Measurements from ENCODE around the gene ANKRD42.
"Not testable (repeated sequence)": the region's sequence is repeated elsewhere in the genome, so short reads cannot be mapped to it uniquely, and the experiment has no call there.

The ANKRD42 gene

DNA sequence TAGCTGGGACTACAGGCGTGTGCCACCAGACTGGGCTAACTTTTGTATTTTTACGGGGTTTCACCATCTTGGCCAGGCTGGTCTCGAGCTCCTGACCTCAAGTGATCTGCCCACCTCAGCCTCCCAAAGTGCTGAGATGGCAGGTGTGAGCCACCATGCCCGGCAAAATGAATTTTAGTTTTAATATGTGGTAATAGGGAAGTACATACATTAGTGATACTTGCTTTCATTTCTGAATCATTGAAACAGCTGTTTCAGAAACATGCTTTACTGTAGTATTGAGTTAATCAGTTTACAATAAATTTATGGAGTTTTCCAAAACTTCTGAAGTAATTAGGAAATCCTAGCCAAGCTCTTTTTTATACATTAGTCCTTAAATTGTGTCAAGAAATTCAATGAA, 21.0 kb upstream of the ANKRD42 start:
- DNase-seq (ENCODE audit: low spot score): no peak

DNA sequence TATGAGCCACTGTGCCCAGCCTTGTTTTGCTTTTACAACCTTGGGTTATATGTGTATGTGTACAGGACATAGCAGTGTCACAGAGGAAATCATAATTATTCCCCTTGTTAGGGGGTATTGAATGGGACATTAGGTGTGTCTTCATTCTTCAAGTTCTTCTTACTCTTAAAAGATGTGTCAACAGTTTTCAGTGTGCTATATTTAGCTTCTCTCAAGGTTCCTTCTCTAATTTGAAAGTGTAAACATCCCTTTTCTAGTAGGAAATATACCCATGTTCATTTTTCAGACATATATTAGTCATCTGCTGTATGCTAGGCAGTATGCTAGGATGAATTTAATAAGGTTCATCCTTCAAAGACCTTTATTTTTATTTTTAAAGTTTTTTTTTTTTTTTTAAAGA, 19.5 kb upstream of the ANKRD42 start:
- DNase-seq (ENCODE audit: low spot score): no peak

DNA sequence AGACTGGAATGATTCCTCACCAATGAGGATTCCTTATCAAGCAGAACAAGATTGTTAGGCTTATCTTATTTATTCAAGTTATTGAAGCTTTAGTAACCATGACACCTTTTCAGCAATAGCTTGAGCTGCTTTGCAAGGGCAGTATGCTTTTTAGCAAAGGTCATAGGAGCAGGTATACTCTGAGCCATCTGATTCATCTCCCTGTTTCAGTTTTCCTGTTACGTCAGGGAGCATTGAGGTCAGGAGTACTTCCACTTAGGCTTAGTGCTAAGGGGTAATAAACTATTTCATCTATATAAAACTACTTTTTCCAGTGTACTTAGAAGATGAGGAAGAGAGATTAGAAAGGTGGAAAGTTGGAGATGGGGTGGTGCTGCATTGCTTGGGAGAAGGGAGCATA, 17.7 kb upstream of the ANKRD42 start:
- DNase-seq (ENCODE audit: low spot score): no peak

DNA sequence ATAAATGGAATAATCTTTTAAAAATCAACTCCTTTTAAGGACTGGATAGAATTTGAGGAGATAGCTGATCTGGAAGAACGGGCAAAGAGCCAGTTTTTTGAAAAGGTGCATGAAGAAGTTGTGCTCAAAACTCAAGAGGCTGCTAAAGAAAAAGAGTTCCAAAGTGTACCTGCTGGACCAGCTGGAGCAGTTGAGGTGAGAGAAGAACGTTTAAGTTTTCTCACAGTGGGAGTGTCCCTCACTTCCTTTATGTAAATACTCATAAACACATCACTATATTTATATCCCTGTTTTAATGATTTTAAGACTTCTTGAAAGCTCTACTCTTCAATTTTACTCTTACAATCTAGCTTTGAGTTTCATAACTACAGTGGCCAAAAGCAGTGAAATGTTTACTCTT, 11.7 kb upstream of the ANKRD42 start:
- no peak for DNase-seq (ENCODE audit: low spot score)

DNA sequence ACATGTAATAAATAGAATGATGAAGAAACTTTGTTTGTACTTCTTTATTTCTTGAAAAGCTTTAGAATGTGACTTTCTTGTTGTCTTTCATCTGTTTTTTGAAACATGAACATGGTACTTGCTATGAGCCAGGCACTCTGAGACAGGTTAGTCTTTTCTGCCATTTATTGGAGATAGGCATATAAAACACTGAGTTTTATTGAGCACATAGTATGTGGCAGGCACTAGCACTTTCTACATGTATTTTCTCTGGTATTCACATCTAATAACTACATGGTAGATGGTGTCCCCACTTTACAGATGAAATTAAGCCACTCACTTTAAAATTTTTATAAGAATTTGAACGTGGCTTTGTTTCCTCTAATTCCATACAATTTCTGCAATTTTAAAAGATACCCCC, 7.7 kb upstream of the ANKRD42 start:
- DNase-seq (ENCODE audit: low spot score): no peak

DNA sequence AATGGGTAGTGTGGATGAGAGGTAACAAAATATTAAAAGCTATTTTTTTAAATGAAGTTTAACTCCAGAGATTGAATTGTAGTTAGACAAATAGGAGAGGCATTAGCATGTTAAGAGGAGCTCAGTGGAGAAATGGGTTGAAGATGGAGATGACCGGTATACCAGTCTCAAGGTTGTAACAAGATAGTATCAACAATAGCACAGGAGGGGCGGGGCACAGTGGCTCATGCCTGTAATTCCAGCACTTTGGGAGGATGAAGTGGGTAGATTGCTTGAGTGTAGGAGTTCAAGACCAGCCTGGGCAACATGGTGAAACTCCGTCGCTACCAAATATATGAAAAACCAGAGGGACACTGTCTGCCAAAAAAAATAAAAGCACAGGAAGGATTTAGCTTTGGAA, 6.0 kb upstream of the ANKRD42 start:
- no peak for DNase-seq (ENCODE audit: low spot score)

DNA sequence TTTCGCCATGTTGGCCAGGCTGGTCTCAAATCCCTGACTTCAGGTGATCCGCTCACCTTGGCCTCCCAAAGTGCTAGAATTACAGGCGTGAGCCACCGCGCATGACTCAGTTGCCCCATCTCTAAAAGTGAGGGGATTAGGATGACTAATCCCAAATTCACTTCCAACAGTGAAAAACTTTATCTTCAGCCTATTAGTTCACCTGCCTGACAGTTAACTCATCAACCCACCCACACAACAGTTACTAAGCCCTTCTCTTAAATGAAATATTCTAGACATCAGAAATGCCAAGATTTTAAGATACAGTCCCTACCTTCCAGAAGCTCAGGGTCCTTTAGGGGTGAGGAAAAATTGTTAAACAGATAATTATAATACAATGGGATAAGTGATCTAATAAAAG, 2.0 kb upstream of the ANKRD42 start:
- no peak for DNase-seq (ENCODE audit: low spot score)

DNA sequence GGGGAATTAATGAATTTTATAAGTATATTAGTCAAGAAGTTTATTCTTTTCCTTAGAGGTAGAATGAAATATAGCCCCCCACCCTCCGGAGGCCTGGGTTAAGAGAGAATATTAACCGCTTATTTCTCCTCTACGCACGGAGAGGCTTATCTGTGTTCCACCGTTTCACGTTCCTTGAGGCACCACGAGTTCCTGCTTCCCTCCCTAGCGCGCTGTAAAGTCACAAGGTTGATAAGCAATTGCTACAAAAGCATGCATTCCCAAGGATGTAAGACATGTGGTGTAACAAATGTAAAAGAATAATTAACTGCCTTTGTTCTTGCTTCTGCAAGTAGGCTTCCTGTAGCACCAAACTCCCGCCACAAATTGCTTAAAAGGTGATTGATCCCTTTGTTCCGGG, 1.5 kb upstream of the ANKRD42 start:
- DNase-seq (ENCODE audit: low spot score): no peak

DNA sequence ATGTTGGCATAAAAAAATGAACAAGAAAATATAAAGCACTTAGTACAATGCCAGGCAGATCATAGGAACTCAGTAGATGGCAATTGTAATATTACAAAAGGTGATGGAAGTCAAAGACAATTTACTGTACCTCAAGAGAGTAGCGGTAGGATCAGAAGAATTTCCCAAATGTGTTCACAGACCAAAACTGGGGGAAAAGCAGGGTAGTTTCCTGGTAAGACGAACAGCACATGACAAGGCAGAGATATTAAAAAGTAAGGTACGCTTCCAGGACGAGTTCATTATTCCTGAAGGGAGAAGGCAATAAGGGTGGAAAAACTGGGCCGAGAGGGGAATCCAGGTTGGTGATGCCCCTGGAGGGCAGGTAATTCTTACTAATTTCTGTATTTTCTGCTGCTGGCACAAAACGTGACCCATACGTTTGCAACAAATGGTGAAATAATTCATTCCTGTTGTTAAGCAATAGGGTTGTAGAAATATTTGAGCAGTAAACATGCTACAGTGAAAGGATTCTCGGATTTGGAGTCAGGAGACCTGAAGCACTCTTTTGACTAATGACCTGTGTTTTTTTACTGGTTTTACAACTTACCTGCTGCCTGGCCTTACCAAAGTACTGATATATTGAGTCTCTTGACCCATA, 786 bp upstream of the ANKRD42 start:
- DNase-seq (ENCODE audit: low spot score): no peak

DNA sequence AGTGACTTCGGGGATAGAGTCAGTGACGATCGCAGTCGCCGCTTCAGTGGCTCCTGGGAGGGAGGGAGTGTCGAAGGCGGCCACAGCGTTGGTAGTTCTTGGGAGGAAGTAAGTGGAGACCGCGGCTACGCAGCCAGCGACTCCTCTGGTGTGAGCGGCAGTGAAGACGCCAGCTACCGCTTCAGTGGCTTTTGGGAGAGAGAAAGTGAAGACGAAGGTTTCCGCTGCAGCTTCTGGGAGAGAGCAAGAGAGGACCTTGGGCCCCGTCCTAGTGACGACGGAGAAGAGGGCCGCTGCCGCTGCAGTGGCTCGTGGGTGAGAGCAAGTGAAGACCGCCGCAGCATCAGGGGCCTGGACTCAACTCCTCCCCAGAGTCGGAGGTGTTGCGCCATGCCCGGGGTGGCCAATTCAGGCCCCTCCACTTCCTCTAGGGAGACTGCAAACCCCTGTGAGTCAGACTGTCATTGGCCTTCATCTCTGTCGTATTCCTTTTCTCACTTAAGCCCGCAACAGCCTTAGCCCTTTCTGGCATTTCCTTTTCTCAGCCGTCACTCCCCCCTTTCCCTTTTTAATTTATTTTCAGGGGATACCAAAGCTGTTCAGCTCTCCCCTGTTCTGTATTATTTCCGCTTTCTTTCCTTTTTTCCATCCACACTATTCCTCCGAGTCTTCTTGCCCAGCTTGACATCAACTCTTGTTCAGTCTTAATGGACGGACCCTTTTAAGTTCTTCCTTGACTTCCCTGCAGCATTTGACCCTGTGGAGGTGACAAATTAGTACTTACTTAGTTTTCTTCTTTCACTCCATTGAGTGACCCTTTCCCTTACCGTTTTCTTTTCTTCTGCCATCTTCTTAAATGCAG, 1.0 kb downstream of the ANKRD42 start:
- DNase-seq (ENCODE audit: low spot score): peak; percentile 30

DNA sequence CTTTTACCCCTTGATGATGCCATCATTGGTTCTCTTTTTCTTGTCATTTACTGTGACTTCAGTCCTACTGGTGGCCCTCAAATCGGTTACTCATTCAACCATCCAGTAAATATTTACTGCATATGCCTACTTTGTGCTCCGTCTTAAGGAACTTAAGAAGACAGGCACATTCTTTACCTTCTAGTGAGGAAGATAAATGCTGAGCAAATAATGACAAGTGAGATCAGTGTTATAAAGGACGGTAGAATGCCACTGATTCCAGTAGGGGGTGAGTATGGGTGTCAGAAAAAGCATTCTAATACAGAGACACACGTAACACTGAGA, 1.6 kb downstream of the ANKRD42 start:
- DNase-seq (ENCODE audit: low spot score): no peak

DNA sequence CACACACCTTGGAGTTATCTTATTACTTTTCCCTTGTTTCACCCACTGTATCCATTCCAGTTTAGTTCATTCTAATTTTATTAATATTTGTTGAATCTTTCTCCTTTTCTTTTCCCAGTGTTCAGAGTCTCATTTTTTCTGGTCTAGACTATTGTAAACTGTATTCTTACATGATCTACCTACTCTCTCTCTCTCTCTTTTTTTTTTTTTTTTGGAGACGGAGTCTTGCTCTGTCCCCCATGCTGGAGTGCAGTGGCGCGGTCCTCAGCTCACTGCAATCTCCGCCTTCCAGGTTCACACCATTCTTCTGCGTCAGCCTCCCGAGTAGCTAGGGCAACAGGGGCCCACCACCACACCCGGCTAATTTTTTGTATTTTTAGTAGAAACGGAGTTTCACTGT, 2.1 kb downstream of the ANKRD42 start:
- DNase-seq (ENCODE audit: low spot score): no peak

DNA sequence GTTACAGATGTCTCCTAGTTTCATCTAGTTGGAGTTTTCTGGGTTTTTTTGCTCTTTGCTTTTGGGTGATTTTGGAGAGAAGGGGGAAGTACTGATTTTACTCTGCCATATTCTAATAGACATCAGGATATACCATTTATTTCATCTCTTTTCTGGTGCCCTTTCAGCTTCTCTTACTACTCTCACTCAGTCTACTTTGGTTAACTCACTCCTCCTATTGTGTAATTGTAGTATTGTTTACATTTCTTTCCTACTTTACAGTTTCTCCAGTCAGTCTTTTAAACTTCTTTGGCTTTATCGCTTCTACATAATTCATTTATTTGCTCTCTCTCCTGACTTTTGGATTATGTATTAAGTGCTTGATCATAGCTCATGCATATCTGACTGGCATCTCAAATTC, 6.5 kb downstream of the ANKRD42 start:
- no peak for DNase-seq (ENCODE audit: low spot score)

DNA sequence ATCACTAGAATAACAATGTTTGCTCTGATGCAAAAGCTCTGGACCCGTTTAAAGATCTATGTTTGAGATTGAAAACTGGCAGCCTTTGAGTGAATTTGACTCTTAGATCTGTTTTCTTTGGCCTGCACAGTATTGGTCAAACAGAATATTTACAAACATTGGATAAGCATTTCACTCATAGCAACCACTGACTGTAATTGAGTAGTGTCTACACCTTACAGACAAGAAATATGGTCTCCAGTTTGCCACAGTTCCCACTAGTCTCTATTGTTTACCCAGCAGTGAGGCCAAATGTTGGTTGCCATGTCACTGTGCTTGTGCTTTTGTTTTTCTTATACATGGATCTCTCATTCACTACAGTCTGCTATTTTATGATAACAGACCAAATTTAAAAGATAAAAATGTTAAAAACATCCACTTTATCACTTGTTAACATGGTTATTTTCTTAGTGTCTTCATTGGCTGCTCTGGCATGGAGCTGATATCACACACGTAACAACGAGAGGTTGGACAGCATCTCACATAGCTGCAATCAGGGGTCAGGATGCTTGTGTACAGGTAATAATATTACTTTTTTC, 12.2 kb downstream of the ANKRD42 start:
- DNase-seq (ENCODE audit: low spot score): no peak

DNA sequence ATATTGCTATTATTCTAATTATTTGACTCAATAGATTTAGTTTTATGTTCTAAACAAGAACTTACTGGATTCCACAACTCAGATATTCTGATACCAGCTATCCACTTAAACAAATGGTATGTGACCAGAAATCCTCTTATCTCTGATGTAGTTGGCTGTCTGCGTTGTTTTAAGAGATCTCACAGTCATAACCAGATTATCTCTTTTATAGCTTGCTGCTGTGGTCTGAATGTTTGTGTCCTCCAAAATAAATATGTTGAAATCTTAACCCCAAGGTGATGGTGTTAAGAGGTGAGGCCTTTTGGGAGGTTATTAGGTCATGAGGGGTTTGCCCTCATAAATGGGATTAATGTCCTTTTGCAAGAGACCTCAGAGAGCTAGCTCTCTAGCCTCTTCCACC, 12.7 kb downstream of the ANKRD42 start:
- DNase-seq (ENCODE audit: low spot score): no peak

DNA sequence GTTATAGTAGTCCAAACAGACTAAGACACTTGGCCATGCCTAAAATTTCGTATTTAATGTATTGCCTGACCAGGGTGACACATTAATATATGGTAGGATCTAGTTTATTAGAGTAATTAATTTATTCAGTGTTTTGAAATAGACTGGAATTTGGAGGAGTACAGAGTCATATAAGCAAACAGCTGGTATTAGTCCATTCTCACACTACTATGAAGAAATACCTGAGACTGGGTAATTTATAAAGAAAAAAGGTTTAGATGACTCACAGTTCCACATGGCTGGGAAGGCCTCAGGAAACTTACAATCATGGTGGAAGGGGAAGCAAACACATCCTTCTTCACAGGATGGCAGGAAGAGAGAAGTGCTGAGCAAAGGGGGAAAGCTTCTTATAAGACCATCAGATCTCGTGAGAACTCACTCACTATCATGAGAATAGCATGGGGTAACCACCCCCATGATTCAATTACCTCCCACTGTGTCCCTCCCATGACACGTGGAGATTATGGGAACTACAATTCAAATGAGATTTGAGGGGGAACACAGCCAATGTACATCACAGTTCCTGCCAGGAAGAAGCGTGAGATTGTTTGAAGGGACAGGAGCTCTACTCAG, 13.4 kb downstream of the ANKRD42 start:
- not testable (repeated sequence) for DNase-seq (ENCODE audit: low spot score)

DNA sequence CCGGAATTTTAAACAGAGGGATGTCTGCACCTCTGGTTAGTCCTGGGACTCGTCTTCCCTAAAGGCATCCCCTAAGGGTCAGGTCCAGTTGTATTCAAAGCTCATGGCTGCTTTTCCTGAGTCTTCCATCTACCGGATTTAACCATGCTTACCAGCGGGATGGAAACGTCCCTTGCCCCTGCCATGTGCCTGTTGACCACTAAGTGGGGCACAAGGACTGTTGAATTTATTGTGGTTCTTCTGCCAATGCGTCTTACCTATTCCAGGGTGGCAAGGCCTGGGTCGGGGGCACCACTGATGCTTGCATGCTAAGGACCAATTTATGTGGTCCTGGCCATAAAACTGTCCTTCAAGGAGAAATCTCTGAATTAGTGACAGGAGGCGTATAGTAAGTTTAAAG, 25.6 kb downstream of the ANKRD42 start:
- DNase-seq (ENCODE audit: low spot score): no peak

DNA sequence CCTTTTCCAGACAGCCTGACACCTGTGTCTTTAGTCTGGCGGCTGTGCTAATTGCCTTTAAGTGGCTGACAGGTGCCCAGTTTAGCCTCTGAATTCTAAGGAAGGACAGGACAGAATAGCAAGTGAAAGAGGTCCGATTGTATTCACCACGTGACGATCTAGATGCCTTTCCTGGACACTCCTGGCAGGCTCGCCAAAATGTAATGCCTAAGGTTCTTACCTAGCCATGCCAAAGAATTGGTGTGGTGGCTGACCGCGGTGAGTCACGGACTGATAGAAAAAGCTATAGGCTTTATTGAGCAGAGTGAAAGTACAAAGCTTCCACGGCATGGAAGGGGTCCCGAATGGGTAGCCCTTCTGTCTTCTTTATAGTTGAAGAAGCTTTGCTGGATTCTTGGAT, 26.7 kb downstream of the ANKRD42 start:
- DNase-seq (ENCODE audit: low spot score): no peak

DNA sequence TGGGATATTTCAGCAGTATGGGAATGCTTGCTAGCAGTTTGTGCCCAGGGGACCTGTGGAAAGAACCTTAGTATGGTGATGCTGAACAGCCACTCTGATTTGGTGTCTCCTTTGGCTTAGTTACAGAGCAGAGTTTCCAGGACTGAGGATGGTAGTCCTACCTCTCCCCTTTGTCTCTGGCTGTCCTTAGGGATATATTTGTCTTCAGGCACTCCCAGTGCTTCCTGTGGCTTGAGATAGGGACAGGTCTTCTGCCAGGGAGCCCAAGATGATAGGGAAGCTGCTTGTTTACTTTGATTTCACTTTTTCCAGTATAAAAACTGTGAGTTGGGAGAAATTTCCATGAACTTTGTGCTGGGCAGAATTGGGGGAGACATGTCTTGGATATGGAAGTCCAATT, 28.2 kb downstream of the ANKRD42 start:
- DNase-seq (ENCODE audit: low spot score): no peak

DNA sequence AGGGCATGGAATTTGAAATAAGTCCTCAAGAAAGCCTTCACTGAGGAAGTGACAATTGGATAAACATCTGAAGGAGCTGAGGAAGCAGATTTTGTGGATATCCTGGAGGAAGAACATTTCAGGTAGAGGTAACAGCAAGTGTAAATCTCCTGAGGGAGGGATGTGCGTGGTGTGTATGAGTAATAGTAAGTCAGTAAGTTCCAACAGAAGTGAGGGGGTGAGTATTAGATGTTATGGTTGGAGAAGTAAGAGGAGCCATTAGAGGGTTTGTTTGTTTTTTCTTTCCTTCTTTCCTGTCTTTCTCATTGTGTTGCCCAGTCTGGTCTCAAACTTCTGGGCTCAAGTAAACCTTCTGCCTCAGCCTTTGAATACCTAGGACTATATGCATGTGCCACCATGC, 29.0 kb downstream of the ANKRD42 start:
- no peak for DNase-seq (ENCODE audit: low spot score)

DNA sequence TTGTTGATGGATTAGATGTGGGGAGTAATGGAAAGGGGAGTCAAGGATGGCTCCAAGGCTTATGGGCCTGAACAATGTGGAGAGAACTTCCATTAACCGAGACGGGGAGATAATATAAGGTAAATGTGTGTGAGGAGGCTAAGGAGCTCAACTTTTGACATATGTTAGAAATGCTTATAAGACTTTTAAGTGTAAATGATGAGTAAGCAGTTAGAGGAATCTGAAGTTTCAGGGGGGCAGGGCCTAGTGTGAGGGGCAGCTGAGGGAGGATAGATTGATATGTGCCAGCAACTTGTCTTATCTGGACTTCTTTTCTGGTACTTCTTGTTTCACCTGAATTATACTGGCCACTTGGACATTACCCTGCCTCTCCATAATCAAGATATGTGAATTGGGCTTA, 29.9 kb downstream of the ANKRD42 start:
- DNase-seq (ENCODE audit: low spot score): no peak

DNA sequence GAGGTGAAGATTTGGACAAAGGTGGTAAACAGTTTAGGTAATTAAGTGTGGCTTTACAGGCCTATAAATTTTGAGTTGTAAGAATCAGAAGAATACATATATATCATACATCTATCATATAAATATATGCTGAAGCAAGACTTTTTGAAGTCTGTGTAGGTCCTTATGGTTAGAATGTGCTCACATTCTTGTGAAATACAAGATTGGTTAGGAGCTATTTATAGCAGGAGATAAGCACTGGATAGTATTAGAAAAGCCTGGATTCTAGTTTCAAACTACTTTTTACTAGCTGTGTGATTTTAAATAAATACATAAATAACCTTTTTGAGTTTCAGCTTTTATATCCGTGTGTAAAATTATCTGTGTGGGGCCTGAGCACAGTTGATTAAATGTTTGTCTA, 42.3 kb downstream of the ANKRD42 start:
- DNase-seq (ENCODE audit: low spot score): no peak

DNA sequence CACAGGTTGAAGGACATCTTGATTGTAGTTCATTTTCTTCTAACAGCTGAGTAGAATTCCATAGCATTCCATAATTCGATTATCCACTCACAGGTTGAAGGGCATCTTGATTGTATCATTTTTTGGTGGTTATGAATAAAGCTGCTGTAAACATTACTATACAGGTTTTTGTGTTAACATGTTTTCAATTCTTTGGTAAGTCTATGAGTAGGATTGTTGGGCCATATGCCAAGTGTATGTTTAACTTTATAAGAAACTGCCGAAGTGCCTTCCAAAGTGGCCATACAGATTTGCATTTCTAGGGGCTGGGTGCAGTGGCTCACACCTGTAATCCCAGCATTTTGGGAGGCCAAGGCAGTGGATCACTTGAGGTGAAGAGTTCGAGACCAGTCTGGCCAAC, 44.6 kb downstream of the ANKRD42 start:
- DNase-seq (ENCODE audit: low spot score): no peak
